Measurements from ENCODE around the gene PIGA. TPM values are rescaled to one million over a fixed set of nuclear protein-coding genes. Genes with fewer than 3 reads are reported as not detected.
A peak's percentile ranks its signal among the peaks of the same experiment; 100 is the strongest.

Gene PIGA, protein sequence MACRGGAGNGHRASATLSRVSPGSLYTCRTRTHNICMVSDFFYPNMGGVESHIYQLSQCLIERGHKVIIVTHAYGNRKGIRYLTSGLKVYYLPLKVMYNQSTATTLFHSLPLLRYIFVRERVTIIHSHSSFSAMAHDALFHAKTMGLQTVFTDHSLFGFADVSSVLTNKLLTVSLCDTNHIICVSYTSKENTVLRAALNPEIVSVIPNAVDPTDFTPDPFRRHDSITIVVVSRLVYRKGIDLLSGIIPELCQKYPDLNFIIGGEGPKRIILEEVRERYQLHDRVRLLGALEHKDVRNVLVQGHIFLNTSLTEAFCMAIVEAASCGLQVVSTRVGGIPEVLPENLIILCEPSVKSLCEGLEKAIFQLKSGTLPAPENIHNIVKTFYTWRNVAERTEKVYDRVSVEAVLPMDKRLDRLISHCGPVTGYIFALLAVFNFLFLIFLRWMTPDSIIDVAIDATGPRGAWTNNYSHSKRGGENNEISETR
- 19.6 TPM for polyA plus RNA-seq (ENCODE audit: insufficient read length)
- long read RNA-seq, donor 1, partial matches to known transcripts = 0 of 5 reads
- long read RNA-seq, donor 1, other reads (novel, unspliced or antisense) = 0 of 5 reads
- long read RNA-seq, donor 2, partial matches to known transcripts = 0 of 4 reads
- long read RNA-seq, donor 2, other reads (novel, unspliced or antisense) = 0 of 4 reads
- long read RNA-seq, donor 3, partial matches to known transcripts = 0 of 1 reads
- long read RNA-seq, donor 3, other reads (novel, unspliced or antisense) = 0 of 1 reads
- long read RNA-seq, donor 4 = 0 reads
- long read RNA-seq, donor 5, partial matches to known transcripts = 0 of 5 reads
- long read RNA-seq, donor 5, other reads (novel, unspliced or antisense) = 0 of 5 reads
- long read RNA-seq, donor 6 = 0 reads
- long read RNA-seq, donor 7, partial matches to known transcripts = 0 of 6 reads
- long read RNA-seq, donor 7, other reads (novel, unspliced or antisense) = 0 of 6 reads
- long read RNA-seq, donor 8, partial matches to known transcripts = 0 of 1 reads
- long read RNA-seq, donor 8, other reads (novel, unspliced or antisense) = 0 of 1 reads

DNA sequence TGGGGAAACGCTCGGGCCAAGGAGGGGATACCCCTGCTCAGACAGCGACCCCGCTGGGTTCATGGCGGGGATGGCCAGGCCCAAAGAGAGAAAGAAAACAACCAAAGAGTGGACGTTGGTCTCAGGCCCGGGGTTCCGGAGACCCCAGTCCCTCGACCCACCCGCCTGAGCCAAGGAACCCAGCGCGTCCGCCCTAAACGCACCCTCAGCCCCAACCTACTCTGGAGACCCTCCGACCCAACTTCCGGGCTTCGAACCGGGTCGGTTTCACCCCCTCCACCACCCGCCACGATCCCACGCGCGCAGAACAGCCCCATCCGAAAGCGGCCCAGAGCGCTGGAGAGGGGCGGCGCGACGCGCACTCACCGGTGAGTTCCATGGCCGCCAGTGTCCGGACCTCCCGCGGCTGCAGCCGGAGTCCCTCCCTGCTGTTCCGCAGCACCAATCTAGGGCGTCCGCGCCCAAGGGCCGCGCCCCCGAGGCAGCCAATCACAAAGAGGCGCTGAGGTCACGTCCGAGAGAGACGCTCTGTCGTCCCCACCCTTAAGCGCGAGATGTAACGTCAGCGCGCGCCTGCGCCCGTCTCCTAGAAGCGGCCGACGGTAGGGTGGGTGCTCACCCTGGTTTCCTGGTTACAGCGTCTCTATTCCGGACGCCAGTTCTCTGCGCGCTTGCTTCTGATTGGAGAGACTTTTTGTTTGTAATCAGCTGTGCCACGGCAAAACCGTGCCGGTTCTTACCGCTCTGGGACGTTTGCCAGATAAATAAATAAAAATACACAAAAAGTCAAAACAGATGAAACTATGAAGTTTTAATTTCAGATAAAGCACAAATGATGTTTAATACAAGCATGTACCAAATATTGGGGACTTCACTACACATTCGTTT is at the start of gene PIGA:
TSS of gene PIGA (minus strand) at position 389 of the 888 bp plus-strand sequence. CDS start 3,593 bp downstream, outside the sequence.
- DNase-seq = peak; percentile 93

DNA sequence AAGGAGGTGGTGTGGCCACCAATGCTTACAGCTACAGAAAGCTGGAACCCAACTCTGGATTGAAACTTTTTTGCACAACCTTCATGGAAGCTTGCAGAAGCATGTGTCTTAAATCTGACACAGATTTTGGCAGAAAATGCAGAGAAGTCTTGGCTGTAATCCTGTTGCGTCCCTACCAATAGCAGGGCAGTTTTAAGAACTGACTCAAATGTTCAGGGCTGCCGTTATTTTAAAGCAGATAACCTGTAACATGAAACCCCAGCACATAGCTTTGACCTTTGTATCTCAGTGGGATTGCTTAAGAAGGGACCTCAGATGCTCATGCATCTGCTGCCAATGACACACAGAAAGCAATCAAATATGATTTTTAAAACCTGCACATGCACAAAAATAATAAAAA is 49.0 kb upstream of the PIGA start, which contains the start of gene VEGFD:
TSS of gene VEGFD (minus strand) at position 110 of the 400 bp plus-strand sequence. CDS start 467 bp downstream, outside the sequence.
- DNase-seq = no peak

DNA sequence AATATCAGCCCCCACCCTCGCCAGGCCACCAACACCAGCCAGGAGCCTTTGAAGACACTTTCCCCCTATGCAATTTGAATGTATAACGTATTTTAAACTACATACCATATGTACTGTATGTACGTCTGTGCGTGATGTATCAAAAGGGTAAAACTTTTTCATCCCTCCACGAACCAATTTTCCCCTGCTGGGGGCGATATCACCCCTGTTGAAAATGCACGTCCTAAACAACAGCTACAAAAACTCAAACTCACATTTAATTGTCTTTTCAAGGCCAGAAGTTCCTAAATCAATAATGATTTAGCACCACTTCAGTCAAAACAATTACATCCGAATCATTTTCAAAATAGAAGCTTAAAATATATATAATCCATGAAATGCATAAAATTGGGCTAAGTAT is 47.5 kb upstream of the PIGA start:
- no peak for DNase-seq

DNA sequence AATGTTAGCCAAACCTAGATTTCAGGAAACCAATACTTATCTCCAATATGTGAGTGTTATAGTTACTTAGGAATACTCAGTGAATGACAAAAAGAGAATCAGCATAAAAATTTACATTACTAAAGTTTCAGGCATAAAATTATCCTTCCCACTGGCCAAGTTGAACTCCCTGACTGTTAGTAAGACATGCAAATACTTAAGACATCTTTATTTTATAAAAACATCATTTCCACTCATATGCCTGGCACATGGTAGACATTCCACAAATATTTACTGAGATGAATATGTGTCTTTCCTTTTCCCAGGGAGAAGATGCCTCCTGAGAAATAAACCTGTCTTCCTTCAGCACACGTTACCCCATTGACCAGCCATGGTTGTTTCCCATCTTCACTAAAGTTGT is 41.6 kb upstream of the PIGA start:
- no peak for DNase-seq

DNA sequence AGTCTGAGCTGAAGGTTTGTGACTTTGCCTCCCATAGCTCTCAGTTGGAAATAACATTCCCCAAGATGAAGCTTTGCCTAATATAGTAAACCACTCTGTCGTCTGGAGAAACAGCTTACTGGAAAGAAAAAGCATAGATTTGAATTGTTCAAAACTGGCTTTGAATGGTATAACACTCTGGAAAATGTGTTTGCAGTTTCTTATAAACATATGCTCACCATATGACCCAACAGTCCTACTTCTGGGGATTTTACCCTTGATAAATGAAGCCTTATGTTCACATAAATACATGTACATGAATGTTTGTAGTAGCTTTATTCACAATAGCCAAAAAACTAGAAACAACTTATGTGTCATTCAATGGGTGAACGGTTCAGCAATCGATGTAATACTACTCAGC is 38.7 kb upstream of the PIGA start:
- no peak for DNase-seq

DNA sequence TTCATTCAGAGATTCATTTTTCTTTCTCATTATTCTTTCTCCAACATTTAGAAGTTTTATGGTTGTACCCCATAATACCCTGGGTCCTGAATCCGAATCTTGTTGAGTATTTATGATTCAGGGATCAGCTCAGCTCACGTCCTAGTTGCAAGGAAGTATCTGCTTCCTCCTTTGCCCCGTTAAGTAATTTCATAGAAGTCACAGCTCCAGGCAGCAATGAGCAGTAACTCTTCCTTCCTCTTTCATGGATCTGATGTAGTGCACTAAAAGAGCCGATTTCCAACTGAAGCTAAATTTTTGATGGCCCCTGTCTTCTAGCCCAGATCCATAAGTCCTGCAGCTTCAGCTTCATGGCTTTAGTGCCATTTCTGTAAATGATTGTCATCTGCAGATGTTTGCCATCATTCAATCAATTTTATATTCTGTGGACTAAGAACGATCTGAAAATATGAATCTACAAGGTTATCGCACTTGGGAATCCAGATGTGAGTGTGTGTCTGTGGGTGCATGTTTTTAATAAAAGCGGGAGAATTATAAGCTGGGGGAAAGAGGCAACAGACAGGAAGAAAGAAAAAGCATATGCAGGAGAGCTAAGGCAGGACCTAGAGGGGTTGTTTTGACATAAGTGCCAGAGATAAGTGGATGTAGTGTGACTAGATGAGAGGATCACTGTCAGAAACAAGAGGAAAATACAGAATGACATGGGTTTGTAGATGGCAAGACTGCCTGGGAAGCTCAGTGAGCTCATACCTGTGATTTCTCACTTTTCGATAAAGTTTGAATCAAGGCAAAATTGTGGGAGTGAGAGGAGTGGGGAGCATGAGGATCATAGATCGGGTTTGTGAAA is 31.4 kb upstream of the PIGA start:
- no peak for DNase-seq

DNA sequence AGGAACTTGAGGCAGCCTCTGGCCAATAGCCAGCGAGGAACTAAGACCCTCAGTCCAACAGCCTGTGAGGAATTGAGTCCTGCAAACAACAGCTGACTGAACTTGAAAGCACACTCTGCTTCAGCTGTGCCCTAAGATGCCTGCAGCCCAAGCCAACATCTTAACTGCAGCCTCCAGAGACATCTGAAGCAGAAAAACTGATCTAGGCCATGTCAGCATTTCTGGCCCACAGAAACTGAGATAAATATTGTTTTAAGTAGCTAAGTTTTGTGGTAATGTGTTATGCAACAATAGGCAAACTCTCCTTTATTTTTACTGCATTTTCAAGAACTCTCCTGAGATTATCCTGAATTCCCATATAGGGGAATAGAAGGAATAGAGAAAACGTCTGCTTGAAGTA is 24.4 kb upstream of the PIGA start:
- no peak for DNase-seq

DNA sequence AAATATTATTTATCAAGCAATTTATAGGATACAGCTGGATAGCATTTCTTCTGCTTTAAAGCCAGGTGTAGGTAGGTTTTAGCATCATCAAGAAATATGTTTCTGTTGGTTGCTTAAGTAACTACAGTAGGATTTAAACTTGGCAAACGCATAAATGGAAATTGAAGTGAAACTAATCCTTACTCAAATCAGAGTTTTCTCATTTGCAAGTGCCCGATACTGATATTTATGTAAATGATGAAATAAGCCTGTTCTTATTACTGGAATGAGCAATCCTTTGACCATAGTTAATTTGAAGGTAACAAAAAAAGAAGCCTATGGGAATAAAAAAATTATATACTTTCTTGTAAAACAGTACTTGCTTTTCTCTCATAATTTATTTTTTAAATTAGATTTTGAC is 23.2 kb upstream of the PIGA start:
- DNase-seq = no peak

DNA sequence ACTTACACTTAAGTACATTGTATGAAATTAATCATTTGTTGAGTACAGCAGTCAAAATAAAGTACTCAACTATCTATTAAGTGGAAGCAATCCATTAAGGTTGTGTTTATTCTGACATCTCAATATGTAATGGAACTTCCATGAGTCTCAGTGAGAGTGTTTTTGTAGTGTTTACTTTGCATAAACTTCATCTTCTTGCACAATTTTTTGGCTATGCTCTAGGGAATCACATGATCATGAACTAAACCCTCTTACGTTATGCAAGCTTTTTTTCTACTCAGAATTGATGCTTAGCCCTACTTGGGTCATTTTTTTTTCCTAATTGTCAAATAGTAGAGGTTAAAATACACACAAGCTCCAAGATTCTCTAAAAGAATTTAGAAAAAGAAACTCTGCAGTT is 21.1 kb upstream of the PIGA start:
- no peak for DNase-seq

DNA sequence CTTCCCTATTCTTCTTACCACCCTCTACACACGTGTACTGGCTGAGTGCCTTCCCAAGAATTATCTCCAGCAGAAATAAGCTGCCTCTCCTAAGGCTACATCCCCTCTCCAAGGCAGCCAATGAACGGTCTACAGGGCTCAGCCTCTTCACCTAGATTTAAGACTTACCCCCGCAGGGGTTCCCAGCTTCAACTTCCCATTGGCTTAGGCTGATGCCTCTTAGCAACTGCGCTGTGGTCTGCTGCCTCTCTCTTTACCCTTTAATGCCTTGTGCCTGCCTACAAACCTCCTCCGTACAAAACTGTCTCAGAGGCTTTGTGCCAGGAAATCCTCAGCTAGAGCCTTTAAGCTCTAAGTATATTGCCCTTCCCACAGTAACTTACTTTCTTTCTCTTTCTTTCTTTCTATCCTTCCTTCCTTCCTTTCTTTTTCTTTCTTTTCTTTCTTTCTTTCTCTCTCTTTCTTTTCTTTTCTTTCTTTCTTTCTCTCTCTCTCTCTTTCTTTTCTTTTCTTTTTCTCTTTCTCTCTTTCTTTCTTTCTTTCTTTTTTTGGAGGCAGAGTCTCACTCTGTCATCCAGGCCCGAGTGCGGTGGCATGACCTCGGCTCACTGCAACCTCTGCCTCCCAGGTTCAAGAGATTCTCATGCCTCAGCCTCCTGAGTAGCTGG is 15.1 kb upstream of the PIGA start:
- DNase-seq = no peak

DNA sequence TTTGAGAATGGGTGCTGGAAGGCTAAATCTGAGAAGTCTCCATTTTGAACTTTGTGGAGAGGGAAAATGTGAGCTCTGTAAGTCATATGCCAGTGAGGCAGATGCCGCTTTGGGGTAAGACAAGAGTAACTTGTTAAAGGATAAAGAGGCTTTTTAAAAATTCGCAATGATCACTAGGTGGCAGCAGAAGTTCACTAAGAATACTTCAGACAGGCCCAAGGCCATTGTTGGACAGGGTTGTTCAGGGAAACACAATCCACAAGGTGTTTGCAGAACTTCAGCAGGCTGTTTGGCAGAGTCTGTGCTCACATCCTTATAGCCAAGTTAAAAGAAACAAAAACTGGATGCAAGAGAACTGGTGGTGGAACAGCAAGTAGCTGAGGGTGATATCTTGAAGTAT is 13.7 kb upstream of the PIGA start:
- DNase-seq = peak; percentile 70

DNA sequence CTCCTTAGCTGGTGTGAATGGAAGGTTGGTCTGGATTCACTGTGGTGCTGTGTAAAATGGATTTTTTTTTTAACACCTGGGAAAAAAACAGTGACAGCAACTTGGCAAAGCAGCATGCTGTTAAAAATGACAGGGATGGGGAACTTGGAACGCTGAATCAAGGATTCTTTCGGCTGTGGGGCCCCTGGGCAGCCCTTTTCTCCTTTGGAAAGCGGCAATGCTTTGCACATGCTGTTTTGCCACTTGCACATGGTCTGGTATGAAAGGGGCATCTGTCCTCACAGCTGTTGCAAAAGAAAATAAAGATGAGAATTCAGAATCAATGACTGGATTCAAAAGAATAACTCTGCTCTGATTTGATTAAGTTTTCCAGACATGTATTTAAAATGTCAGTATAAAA is 10.7 kb upstream of the PIGA start:
- no peak for DNase-seq

DNA sequence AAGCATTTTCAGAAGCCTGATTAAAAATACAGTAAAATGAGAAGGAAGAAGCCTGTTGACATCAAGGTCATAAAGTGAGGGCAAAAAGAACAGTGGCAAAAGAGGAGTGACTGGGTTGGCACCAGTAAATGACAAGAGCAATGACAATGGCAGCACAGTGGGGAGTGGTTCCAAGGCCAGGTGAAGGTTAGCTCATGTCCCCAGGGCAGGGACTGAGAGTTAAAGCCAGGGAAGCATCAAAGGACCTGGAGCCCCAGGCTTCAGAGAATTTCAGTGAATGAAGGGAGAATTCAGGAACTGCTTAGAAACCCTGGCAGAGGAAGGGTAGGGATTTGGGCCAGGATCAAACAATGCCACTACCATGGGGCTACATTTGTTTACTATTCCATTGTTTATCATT is 8.8 kb upstream of the PIGA start:
- no peak for DNase-seq

DNA sequence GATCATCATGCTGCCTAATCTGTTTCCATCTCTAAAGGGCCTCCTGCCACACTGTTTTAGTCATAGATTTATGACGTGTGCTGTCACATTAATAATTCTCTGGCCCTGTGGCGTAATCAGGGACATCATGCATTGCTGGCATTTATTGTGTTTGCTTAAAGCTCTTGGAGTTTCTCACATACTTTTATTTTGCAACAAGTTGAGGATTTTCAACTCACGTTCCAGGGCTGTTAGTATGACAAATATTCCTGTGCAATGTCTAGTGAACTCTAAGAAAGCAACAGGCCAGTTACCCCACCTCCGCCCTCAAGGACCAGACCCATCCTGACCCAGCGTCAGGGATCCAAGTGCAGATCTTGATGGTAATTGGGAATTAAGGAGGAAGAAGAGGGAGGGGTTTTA is 7.8 kb upstream of the PIGA start:
- no peak for DNase-seq

DNA sequence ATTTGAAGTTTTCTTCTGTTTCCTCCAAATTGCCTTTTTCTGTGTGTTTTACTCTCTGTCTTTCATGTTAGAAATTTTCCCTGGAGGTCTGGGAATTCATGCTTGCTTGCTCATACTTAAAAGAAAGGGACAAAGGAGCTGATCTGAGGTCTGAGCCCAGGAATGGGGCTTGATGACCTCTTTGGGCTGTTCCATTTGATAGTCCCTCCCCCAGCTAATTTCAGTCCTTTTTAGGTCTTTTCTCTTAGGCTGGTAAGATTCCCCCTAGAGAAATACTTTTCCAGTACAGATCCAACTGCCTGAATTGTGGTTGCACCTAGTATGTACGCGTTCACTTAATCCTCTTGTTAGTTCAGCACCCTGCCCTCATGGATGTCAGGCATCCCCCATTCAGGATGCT is 5.5 kb upstream of the PIGA start:
- DNase-seq = no peak

DNA sequence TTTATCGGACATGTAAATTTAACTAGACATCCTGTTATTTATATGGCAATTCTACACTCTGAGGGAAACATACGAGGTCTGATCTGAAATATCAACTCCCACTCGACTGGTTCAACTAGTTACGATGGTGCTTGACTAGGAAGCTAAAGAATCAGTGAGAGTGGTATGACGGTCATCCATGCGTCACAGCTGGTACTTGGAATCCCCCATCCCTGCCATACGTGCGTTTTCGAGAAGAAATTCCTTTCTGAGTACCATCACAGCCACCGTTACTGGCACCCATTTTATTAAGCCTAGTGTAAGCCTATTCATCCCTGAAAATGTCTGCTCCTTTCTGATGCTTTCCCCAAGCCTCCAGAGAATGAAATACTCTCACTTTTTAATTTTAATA is 695 bp upstream of the PIGA start:
- peak; percentile 28 for DNase-seq

DNA sequence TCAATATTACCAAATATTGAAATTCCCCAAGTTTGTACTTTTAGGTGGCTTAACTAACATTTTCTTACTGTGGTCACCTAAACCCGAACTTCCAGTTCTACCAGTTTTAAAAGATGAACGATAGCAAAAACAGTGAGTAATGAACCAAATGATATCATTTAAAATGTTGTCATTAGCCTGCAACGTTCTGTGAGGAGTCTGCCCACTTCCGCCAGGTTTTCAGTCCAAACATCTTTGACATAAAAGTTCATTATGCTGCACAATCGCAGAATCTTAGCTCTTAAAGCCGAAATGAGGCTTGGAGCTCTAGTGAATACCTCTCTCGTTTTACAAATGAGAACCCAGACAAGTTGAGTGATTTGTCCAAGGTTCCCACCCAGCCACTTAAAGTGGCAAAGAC is 762 bp downstream of the PIGA start:
- DNase-seq = no peak

DNA sequence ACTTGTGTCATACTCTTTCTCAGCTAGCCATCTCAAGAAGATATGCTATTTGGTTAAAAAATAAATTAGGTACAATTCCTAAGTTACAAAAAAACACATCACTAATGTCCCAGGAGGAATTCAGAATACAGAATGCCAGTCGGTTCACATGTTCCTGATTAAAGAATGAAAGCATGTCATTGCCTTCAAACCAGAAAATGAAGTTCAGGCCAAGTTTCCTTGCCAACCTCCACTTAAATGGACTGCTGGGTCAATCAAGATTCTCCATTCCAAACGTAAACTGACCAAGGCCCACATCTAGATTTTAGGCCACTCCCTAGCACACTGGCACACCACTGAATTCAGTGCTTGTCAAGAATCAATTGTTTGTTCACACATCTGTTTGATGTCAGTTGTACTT is 6.5 kb downstream of the PIGA start:
- DNase-seq = no peak

DNA sequence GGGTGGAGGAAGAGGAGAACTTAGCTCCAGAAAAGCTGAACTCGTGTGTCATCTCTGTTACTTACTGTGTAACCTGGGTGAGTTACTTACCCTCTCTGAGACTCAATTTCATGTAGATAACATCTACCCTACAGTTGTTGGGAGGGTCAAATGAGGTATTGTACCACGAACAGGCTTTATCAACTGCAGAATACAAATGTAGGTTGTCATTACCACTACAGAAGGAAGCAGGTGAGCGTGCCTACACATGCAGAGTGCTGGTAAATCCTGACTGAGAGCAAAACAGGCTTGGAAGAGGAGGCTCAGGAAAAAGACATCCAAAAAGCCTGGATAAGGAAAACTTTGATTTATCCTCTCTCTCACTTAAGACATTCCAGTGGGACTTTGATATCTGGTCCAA is 7.2 kb downstream of the PIGA start:
- DNase-seq = no peak

DNA sequence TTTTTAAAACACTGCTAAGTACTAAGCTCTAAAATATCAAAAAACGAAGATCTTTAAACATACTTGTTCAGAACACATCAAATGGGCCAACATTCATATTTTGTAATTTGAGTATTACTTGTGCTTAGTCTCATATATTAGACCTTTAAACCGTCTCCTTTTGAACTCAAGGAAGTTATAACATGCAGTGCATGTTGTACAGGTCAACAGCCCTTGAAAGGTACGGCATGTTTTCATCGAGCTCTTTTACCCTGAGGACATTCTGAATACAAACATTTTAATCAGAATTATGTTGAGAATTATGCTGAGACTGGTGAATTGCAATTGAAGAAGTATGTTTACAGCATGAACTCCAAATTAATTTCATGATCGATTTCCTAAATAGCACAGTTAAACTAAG is 12.9 kb downstream of the PIGA start:
- DNase-seq = no peak
